NT2/D1 (cell line): Measurements from ENCODE around the gene RNU5D-1.

Source experiments
- DNase-seq: peaks from one replicate; pipeline ENCODE4 v3.0.0-alpha.2; 2011; ENCODE audit warnings: low read depth, low spot score
- H3K27me3 ChIP-seq: 2 replicates; pipeline ENCODE4 v1.6.0; 2011; ENCODE audit warnings: mild to moderate bottlenecking; ENCODE audit not compliant: insufficient read length, insufficient read depth
- H3K36me3 ChIP-seq: 2 replicates; pipeline ENCODE4 v1.6.1; 2011; ENCODE audit warnings: mild to moderate bottlenecking, low read length, mixed read lengths; ENCODE audit not compliant: insufficient read depth, insufficient read length
- H3K4me1 ChIP-seq: 2 replicates; pipeline ENCODE4 v1.5.1; 2011; ENCODE audit not compliant: insufficient read depth, insufficient read length
- H3K4me3 ChIP-seq: 2 replicates; pipeline ENCODE4 v1.5.1; 2011; ENCODE audit warnings: low read depth; ENCODE audit not compliant: insufficient read length
- H3K9ac ChIP-seq: 2 replicates; pipeline ENCODE4 v1.6.0; 2011; ENCODE audit warnings: low read depth; ENCODE audit not compliant: insufficient read length
- H3K9me3 ChIP-seq: 2 replicates; pipeline ENCODE4 v1.5.1; 2011; ENCODE audit warnings: mild to moderate bottlenecking, low read length; ENCODE audit not compliant: insufficient read depth
- SUZ12 ChIP-seq: IDR thresholded peaks from 2 replicates; pipeline ENCODE4 v1.6.1; 2011; ENCODE audit not compliant: insufficient read length, insufficient read depth; ENCODE audit errors: extremely low read depth
- YY1 ChIP-seq: IDR thresholded peaks from 2 replicates; pipeline ENCODE4 v1.6.1; 2011; ENCODE audit not compliant: insufficient read length, insufficient read depth
- ZNF274 ChIP-seq: IDR thresholded peaks from 2 replicates; pipeline ENCODE4 v1.6.1; 2011; ENCODE audit warnings: mild to moderate bottlenecking, low read depth, low read length

Gene RNU5D-1

GRCh38 chr1:44724955-44725698 is 5.8 kb downstream of the RNU5D-1 start:
- TF ChIP-seq SUZ12 (no peak), YY1 (no peak), ZNF274 (no peak)

GRCh38 chr1:44724296-44724954 is 6.5 kb downstream of the RNU5D-1 start:
- H3K4me1 ChIP-seq, result peaks cover 7% of the 10 kb centered on the region
- no peaks in the 10 kb centered on the region for H3K9me3 ChIP-seq
- no peak overlapping the region for H3K9ac ChIP-seq
- no peak overlapping the region for H3K4me3 ChIP-seq
- H3K27me3 ChIP-seq, result no peaks in the 10 kb centered on the region
- H3K36me3 ChIP-seq, result no peaks in the 10 kb centered on the region
- TF ChIP-seq YY1, result no peak
- no peak for DNase-seq

More at GRCh38 chr1:44724955-44725698, 5.8 kb downstream of the RNU5D-1 start:
- H3K4me3 ChIP-seq, result no peak overlapping the region
- no peak for DNase-seq
- no peaks in the 10 kb centered on the region for H3K36me3 ChIP-seq
- H3K4me1 ChIP-seq, result peaks cover 7% of the 10 kb centered on the region
- no peak overlapping the region for H3K9ac ChIP-seq
- H3K9me3 ChIP-seq, result no peaks in the 10 kb centered on the region
- H3K27me3 ChIP-seq, result no peaks in the 10 kb centered on the region

- no peak overlapping the region for H3K4me3 ChIP-seq
- H3K9ac ChIP-seq, result no peak overlapping the region
- peaks cover 7% of the 10 kb centered on the region for H3K4me1 ChIP-seq
- TF ChIP-seq SUZ12 (no peak), YY1 (no peak), ZNF274 (no peak)
- no peak for DNase-seq
- no peaks in the 10 kb centered on the region for H3K9me3 ChIP-seq
- H3K36me3 ChIP-seq, result no peaks in the 10 kb centered on the region
- no peaks in the 10 kb centered on the region for H3K27me3 ChIP-seq
Observed at GRCh38 chr1:44723496-44724295, 7.3 kb downstream of the RNU5D-1 start.

- H3K4me1 ChIP-seq, result peaks cover 7% of the 10 kb centered on the region
- no peak overlapping the region for H3K9ac ChIP-seq
- DNase-seq, result no peak
- TF ChIP-seq ZNF274, result no peak
- no peak for TF ChIP-seq YY1
- TF ChIP-seq SUZ12, result no peak
- H3K27me3 ChIP-seq, result no peaks in the 10 kb centered on the region
- no peaks in the 10 kb centered on the region for H3K36me3 ChIP-seq
- H3K4me3 ChIP-seq, result no peak overlapping the region
- no peaks in the 10 kb centered on the region for H3K9me3 ChIP-seq
Observed at GRCh38 chr1:44723064-44723463, 7.9 kb downstream of the RNU5D-1 start.

GRCh38 chr1:44721485-44722361 is 9.2 kb downstream of the RNU5D-1 start:
- peaks cover 7% of the 10 kb centered on the region for H3K4me1 ChIP-seq
- peak; percentile 92 for DNase-seq
- H3K27me3 ChIP-seq, result no peaks in the 10 kb centered on the region
- no peaks in the 10 kb centered on the region for H3K9me3 ChIP-seq
- no peak overlapping the region for H3K4me3 ChIP-seq
- peak overlapping the region; percentile 21 for H3K9ac ChIP-seq
- no peak for TF ChIP-seq SUZ12
- TF ChIP-seq YY1, result peak; percentile 48
- TF ChIP-seq ZNF274, result no peak
- H3K36me3 ChIP-seq, result no peaks in the 10 kb centered on the region

- H3K36me3 ChIP-seq, result no peaks in the 10 kb centered on the region
- H3K4me1 ChIP-seq, result peaks cover 2% of the 10 kb centered on the region
- H3K4me3 ChIP-seq, result no peak overlapping the region
- H3K9me3 ChIP-seq, result no peaks in the 10 kb centered on the region
- no peak overlapping the region for H3K9ac ChIP-seq
- H3K27me3 ChIP-seq, result no peaks in the 10 kb centered on the region
- no peak for TF ChIP-seq ZNF274
- no peak for TF ChIP-seq YY1
- TF ChIP-seq SUZ12, result no peak
- DNase-seq, result no peak
Observed at GRCh38 chr1:44720281-44720680, 10.7 kb downstream of the RNU5D-1 start.
